HL-60 (cell line): ENCODE data around the gene SPEF1.

ENCODE experiments used
- DNase-seq, 2 experiments: peaks; one replicate each; pipeline ENCODE4 v3.0.0-alpha.2; 2010 to 2020; ENCODE audit warnings: low read depth in 1 of 2, low spot score in 1 of 2
- H3K27ac ChIP-seq: fragments of 250-450 bp; sonication (Bioruptor Pico); replicated peaks from 2 replicates; pipeline ENCODE4 v1.5.1; 2020; ENCODE audit warnings: mild to moderate bottlenecking, moderate library complexity
- H3K27me3 ChIP-seq: fragments of 250-450 bp; sonication (Bioruptor Pico); 2 replicates; pipeline ENCODE4 v1.5.1; 2021; ENCODE audit warnings: mild to moderate bottlenecking, moderate library complexity; ENCODE audit not compliant: insufficient read depth, poor library complexity, severe bottlenecking
- H3K4me3 ChIP-seq: replicated peaks from 2 replicates; pipeline ENCODE4 v1.5.1; 2011; ENCODE audit warnings: mild to moderate bottlenecking, control low read depth, low read length; ENCODE audit not compliant: insufficient read depth
- CTCF ChIP-seq: IDR thresholded peaks from one replicate; pipeline ENCODE4 v1.5.1; 2011; ENCODE audit warnings: low read length, control low read depth, inconsistent platforms; ENCODE audit not compliant: insufficient read depth
- GABPA ChIP-seq: IDR thresholded peaks from 2 replicates; pipeline ENCODE4 v1.6.1; 2012; ENCODE audit warnings: low read depth
- POLR2AphosphoS5 ChIP-seq: IDR thresholded peaks from 2 replicates; pipeline ENCODE4 v1.6.1; 2012; ENCODE audit warnings: low read depth
- REST ChIP-seq: IDR thresholded peaks from 2 replicates; pipeline ENCODE4 v1.6.1; 2012; ENCODE audit warnings: low read depth; ENCODE audit not compliant: insufficient replicate concordance
- SPI1 ChIP-seq: IDR thresholded peaks from 2 replicates; pipeline ENCODE4 v1.6.1; 2012; ENCODE audit warnings: low read depth, mild to moderate bottlenecking, borderline replicate concordance

The SPEF1 gene

GRCh38 chr20:3729811-3730540 lies 51.3 kb downstream of the SPEF1 start:
- Histone ChIP-seq H3K27me3 (peaks cover 28% of the 10 kb centered on the region), H3K4me3 (no peak overlapping the region), H3K27ac (no peak overlapping the region)
- no peak for DNase-seq
- TF ChIP-seq CTCF: no peak
- TF ChIP-seq SPI1: no peak
- no peak for TF ChIP-seq REST
- no peak for TF ChIP-seq GABPA

GRCh38 chr20:3729378-3729777 lies 51.9 kb downstream of the SPEF1 start:
- Histone ChIP-seq H3K27ac (no peak overlapping the region), H3K4me3 (no peak overlapping the region), H3K27me3 (peaks cover 28% of the 10 kb centered on the region)
- TF ChIP-seq CTCF: no peak
- no peak for TF ChIP-seq SPI1
- DNase-seq: no peak

- no peak for TF ChIP-seq SPI1
- TF ChIP-seq CTCF: no peak
- no peak for TF ChIP-seq GABPA
- no peak for TF ChIP-seq REST
- no peak for TF ChIP-seq POLR2AphosphoS5
- Histone ChIP-seq H3K4me3 (no peak overlapping the region), H3K27me3 (peaks cover 28% of the 10 kb centered on the region), H3K27ac (no peak overlapping the region)
- no peak for DNase-seq
These were observed 52.4 kb downstream of the SPEF1 start for GRCh38 chr20:3728876-3729275.

DNA sequence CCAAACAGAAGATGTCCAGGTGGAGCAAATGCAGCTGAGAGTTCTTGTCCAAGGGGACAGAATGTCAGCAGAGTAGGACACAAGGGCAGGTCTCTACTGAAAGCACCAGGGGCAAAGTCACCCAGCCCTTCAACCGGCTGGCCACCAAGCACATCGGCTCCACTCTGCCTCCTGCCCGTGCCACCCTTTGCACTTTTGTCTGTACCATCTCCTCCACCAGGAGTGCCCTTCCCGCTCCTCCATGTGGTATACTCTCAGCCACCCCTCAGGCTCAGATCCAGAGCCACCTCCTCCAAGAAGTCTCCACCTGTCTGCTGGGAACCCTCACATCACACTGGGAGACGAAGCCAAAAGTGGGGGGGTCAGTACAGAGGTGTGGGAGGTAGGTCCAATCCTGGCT lies 52.9 kb downstream of the SPEF1 start:
- DNase-seq: no peak
- Histone ChIP-seq H3K4me3 (no peak overlapping the region), H3K27me3 (peaks cover 25% of the 10 kb centered on the region), H3K27ac (no peak overlapping the region)
- TF ChIP-seq POLR2AphosphoS5 (no peak), SPI1 (no peak)
